Stimulated activated naive CD8-positive, alpha-beta T cell treated with anti-CD3 and anti-CD28 coated beads, Interleukin-15, Interleukin-2, amounts not matched to agents 100 ng/mL and 50 ng/mL, for 24 hours (primary cell): ENCODE results near the gene TMEFF2.

Experiments used
- H3K27ac Mint-ChIP-seq: one replicate; pipeline ENCODE4 v1.8.0; 2021; ENCODE audit warnings: mild to moderate bottlenecking, mixed read lengths
- H3K27me3 Mint-ChIP-seq: one replicate; pipeline ENCODE4 v1.8.0; 2021; ENCODE audit warnings: mixed read lengths
- H3K36me3 Mint-ChIP-seq: one replicate; pipeline ENCODE4 v1.8.0; 2021; ENCODE audit warnings: low read depth, mixed read lengths
- H3K4me1 Mint-ChIP-seq: one replicate; pipeline ENCODE4 v1.8.0; 2021; ENCODE audit warnings: low read depth, mixed read lengths
- H3K4me3 Mint-ChIP-seq: one replicate; pipeline ENCODE4 v1.8.0; 2021; ENCODE audit warnings: mild to moderate bottlenecking, mixed read lengths
- H3K9me3 Mint-ChIP-seq: one replicate; pipeline ENCODE4 v1.8.0; 2021; ENCODE audit warnings: mixed read lengths

The TMEFF2 gene

DNA sequence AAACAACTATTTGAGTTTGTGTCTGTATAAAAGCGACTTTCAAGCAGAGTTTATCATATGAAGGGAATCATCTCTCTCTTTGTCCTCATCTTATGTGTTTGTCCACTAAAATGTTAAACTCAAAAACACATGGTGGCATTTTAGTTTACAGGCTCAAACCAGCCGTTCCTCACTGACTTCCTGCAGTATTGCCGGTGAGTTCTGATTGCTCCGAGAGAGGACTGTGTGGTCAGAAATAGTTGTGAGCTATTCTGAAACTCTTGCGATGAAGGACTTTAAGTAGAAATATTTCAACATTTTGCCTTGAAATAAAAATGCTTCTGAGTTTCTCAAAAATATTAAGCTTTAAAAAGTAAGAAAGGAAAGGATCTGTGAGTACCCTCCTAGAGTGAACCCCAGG lies 184.7 kb downstream of the TMEFF2 start:
- no peaks in the 10 kb centered on the region for H3K9me3 Mint-ChIP-seq
- H3K4me1 Mint-ChIP-seq = no peaks in the 10 kb centered on the region
- H3K4me3 Mint-ChIP-seq = no peak overlapping the region
- peaks cover 4% of the 10 kb centered on the region for H3K27me3 Mint-ChIP-seq
- H3K36me3 Mint-ChIP-seq = no peaks in the 10 kb centered on the region
- H3K27ac Mint-ChIP-seq = no peak overlapping the region

DNA sequence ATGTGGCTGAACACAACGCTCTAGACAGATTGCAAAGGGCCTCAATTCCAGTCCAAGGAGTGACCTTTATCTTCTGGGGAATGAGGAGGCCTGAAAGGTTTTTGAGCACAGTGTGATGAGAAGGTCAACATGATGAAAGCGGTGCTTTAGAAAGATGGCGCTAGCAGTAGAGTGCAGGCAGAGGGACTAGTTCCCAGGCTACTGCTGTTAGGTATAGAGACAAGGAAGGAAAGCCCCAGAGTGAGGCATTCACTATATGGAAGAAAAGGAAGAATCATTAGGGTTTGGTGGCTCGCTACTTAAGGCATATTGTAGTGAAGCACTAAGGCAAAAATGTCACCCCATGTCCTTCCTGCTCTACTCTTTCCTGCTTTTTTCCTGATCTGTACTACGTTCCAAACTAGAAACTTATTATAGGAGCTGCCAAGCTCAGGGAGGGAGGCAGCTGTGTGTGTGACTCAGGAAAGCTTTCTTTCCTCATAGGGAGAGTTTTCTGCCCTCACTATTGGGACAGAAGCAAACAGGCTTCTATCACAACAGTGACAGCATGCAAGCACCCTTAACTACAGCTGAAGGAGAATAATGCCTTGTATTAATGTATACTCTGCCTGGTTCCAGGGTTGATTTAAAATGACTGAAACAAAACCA lies 187.0 kb downstream of the TMEFF2 start:
- Mint-ChIP-seq H3K4me3 (no peak overlapping the region), H3K27ac (no peak overlapping the region), H3K36me3 (no peaks in the 10 kb centered on the region), H3K27me3 (peaks cover 11% of the 10 kb centered on the region), H3K4me1 (no peaks in the 10 kb centered on the region), H3K9me3 (no peaks in the 10 kb centered on the region)

DNA sequence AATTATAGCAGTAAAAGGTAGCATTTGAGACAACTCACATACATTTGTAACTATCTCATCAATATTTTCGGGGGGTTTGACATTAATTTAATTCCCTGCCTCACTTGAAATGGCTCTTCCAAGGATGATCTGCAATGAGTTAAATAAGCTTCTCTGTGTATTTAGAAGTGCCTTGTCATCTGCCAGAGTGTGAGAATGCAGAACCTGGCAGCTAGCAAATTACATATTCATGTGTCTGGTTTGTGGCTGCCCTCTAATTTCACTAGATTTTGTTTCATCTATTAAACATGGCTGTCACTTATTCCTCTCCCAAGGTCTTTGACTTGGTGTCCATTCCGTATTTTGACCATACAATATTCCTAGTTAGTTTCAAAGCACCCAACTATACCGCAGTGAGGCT lies 189.5 kb downstream of the TMEFF2 start:
- peaks cover 11% of the 10 kb centered on the region for H3K27me3 Mint-ChIP-seq
- no peaks in the 10 kb centered on the region for H3K9me3 Mint-ChIP-seq
- no peak overlapping the region for H3K4me3 Mint-ChIP-seq
- no peaks in the 10 kb centered on the region for H3K4me1 Mint-ChIP-seq
- H3K27ac Mint-ChIP-seq = no peak overlapping the region
- H3K36me3 Mint-ChIP-seq = no peaks in the 10 kb centered on the region

DNA sequence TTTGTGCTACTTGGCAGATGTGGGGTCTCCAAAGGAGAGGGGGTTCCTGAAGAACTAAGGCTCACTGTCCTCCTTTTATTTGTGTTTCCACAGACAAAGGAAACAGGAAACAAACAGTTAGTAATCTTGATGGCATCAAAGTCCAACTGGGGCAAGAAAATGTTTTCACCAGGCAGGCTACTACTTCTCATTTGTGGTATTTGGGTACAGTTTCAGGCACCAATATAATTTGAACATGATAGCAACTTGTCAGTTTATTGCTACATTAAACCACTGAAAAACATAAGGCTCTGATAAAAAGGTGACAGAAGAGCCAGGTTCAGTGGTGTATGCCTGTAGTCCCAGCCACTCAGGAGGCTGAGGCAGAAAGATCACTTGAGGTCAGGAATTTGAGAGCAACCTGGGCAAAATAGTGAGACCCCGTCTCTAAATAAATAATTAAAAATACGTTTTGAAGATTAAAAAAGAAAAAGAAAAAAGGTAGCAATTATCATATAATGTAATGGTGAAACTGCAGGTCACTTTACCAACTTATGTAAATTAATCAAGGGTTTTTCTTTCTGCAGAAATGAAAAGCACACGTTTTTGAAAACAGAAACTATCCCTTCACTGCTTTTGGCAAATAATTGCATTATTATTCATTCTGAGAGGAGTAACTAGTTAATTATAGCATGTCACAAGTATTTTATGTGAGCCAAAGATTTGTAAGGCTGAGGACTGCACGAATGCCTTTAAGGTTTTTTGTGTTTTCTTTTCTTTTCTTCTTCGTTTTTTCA lies 190.4 kb downstream of the TMEFF2 start:
- Mint-ChIP-seq H3K4me3 (no peak overlapping the region), H3K9me3 (no peaks in the 10 kb centered on the region), H3K27me3 (peaks cover 13% of the 10 kb centered on the region), H3K36me3 (no peaks in the 10 kb centered on the region), H3K4me1 (no peaks in the 10 kb centered on the region), H3K27ac (no peak overlapping the region)

DNA sequence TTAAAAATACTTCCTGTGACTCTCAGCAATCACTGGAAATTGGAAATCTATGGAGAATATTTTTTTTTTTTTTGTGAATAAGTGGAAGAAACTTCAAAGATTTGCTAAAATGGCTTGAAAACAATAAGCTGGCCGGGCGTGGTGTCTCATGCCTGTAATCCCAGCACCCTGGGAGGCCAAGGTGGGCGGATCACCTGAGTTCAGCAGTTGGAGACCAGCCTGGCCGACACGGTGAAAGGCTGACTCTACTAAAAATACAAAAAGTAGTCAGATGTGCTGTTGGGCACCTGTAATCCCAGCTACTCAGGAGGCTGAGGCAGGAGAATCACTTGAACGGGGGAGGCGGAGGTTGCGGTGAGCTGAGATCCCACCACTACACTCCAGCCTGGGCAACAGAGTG lies 192.3 kb downstream of the TMEFF2 start:
- H3K27me3 Mint-ChIP-seq = peaks cover 14% of the 10 kb centered on the region
- no peaks in the 10 kb centered on the region for H3K9me3 Mint-ChIP-seq
- H3K27ac Mint-ChIP-seq = no peak overlapping the region

DNA sequence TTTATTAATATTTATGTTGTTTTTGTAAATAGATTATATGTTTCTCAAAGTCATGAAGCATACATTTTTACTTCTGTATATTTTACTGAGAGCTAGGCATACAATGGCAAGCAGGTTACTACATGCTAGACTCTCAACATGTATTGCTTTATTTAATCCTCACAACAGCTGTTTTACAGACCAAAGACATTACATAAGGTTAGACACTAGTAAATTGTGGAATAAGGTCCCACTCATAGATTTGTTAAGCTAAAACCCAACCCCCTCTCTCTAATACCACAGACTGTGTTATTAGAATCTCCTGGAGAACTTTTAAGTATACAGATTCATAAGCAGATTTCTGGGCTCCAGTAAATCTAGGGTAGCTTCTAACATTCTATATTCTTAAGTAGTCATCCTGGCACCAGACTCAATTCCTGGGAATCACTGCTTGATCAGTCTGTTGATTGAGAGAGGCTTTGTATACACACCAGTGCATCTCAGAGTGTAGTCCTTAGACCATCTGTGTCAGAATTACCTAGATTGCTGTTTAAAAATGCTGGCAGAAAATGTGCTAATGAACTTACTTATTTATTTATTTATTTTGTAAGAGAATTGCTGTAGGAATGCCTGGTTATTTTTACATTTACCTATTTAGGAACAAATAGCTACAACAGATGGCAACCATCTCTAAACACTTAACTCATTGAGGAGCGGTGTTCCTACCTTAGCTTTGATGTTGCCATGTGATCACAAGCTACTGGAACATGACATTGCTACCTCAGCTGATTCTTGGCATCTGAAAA lies 194.3 kb downstream of the TMEFF2 start:
- Mint-ChIP-seq H3K36me3 (no peaks in the 10 kb centered on the region), H3K4me1 (no peaks in the 10 kb centered on the region), H3K9me3 (no peaks in the 10 kb centered on the region), H3K4me3 (no peak overlapping the region), H3K27ac (no peak overlapping the region), H3K27me3 (peaks cover 14% of the 10 kb centered on the region)

More for the DNA sequence above, 192.3 kb downstream of the TMEFF2 start:
- Mint-ChIP-seq H3K4me3 (no peak overlapping the region), H3K4me1 (no peaks in the 10 kb centered on the region), H3K36me3 (no peaks in the 10 kb centered on the region)

DNA sequence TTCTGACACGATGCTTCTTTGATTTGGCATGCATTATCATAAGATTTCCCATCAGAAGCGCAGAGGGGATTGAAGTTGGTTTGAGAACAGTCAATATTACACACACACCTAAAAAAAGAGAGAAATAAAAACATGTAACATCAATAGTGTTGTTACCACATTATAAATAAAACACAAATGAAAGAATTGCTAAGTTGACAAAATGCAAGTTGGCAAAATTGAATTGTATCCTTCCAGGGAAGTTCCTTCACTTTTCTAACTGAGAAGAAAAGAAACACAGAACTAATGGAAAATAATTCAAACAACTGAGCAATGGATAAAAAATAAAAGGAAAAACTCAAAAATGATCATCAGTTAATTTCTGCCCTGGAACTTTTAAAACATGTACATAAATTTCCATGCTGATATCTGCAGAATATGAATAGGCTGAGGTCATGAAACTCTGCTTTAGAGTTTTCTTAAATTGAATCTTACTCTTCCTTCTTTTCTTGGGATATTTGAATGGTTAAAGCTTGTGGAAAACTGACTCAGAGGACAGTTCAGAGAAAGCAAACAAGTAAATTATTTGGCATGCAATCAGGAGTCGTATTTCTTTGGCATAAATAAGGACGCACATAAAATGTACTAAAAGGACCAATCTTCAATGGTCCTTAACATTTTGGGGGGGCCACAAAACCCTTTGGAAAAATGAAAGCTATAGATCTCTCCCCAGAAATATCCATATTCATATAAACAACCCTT lies 195.5 kb downstream of the TMEFF2 start:
- no peaks in the 10 kb centered on the region for H3K4me1 Mint-ChIP-seq
- no peak overlapping the region for H3K27ac Mint-ChIP-seq
- no peaks in the 10 kb centered on the region for H3K36me3 Mint-ChIP-seq

DNA sequence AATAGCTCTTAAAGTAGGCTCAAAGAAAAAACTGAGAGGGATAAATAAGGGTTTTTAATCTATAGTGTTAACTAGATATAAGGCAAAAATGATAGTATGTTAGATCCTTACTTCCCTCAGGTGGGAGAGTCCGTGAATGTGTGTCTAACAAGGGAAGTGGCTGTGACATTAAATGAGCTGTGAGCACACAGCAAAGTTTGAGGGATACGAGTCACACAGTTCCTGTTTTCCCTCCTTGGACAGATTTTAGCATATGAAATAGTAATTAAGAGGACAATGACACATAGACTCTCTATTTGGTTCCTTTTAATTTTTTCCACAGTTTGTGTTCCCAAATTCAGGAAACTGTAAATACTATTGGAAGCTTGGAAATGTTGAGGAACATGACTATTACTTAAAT lies 199.4 kb downstream of the TMEFF2 start:
- Mint-ChIP-seq H3K4me1 (no peaks in the 10 kb centered on the region), H3K27me3 (peaks cover 11% of the 10 kb centered on the region), H3K36me3 (no peaks in the 10 kb centered on the region), H3K4me3 (no peak overlapping the region), H3K9me3 (no peaks in the 10 kb centered on the region), H3K27ac (no peak overlapping the region)

More for the DNA sequence above, 195.5 kb downstream of the TMEFF2 start:
- Mint-ChIP-seq H3K27me3 (peaks cover 10% of the 10 kb centered on the region), H3K9me3 (no peaks in the 10 kb centered on the region), H3K4me3 (no peak overlapping the region)

DNA sequence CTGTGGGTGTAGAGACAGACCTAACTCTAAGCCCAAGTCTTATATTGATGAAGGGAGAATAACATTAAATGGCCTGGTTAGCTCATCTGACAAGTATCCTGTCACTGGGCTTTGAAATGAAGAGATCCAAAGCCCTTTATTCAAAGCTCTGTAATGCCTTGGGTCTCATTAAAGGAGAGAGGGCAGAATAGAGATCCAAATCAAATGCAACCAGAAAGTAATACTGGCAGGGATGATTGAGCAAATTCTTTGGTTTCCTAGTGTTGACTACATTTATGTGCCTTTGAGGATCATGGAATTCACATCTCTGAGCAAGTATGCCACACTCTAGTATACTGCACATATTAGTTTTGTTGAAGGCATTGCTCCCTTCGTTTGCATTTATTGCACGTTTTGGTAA lies 200.0 kb downstream of the TMEFF2 start:
- H3K9me3 Mint-ChIP-seq = no peaks in the 10 kb centered on the region
- H3K27me3 Mint-ChIP-seq = peaks cover 11% of the 10 kb centered on the region

DNA sequence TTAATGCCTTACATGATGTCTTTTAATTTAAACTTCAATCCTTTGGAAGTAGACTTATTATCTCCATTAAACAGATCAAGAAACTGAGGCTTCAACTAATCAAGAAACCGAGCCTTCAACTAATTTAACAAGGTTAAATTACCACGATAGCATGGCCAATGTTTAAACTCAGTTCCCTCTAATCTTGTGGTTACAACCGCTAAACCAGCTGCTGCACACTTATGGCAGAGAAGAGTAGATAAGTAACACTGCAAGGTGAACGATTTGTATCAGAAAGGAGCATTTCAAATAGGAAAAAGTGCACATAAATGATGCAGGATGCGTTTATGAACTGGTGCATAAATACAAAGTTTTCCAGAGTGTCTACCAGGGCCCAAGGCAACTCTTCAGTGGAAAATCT lies 203.3 kb downstream of the TMEFF2 start:
- no peak overlapping the region for H3K27ac Mint-ChIP-seq
- H3K27me3 Mint-ChIP-seq = peaks cover 3% of the 10 kb centered on the region
- H3K4me1 Mint-ChIP-seq = no peaks in the 10 kb centered on the region
- H3K36me3 Mint-ChIP-seq = no peaks in the 10 kb centered on the region
- H3K4me3 Mint-ChIP-seq = no peak overlapping the region
- H3K9me3 Mint-ChIP-seq = no peaks in the 10 kb centered on the region

More for the DNA sequence above, 200.0 kb downstream of the TMEFF2 start:
- H3K4me3 Mint-ChIP-seq = no peak overlapping the region
- H3K4me1 Mint-ChIP-seq = no peaks in the 10 kb centered on the region
- H3K27ac Mint-ChIP-seq = no peak overlapping the region
- no peaks in the 10 kb centered on the region for H3K36me3 Mint-ChIP-seq

DNA sequence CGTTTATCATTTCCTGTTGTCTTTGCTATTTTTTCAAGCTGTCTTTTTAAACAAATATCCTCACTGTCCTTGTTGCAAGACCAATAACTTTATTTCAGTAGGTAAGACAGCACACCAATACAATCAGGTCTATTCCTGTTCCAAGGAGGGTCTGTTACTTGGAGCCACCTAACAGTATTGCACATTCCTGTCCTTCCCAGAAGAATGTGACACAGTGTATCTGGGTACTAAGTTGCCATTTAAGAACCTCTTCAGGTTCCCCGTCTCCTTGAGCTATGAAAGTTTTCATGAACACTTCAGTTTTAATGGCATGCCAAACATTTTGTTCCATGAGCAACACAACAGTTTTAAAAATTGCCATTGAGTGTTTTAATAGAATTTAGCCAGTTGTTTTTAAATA lies 209.0 kb downstream of the TMEFF2 start:
- H3K27me3 Mint-ChIP-seq = no peaks in the 10 kb centered on the region
- no peaks in the 10 kb centered on the region for H3K4me1 Mint-ChIP-seq
- no peak overlapping the region for H3K4me3 Mint-ChIP-seq
- no peak overlapping the region for H3K27ac Mint-ChIP-seq
- H3K36me3 Mint-ChIP-seq = no peaks in the 10 kb centered on the region
- H3K9me3 Mint-ChIP-seq = no peaks in the 10 kb centered on the region

DNA sequence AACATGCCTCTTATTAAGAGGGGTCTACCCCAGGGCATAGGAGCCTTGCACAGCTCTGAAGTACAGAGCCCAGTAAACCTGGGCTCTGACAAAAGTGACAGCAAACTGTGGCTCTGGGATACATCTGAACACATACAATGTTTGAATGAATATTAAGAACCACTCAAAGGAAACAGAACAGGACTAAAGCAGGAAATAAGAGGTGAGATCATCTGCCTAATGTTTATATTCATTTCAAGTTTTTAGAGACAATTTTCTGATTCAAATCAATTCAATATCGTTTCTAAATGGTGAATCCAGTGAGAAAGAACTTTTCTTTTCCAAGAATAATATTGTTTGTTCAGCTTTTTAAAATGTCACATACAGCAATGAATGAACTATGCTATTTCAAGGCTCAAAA lies 211.1 kb downstream of the TMEFF2 start:
- Mint-ChIP-seq H3K36me3 (no peaks in the 10 kb centered on the region), H3K9me3 (no peaks in the 10 kb centered on the region), H3K27me3 (no peaks in the 10 kb centered on the region), H3K27ac (no peak overlapping the region), H3K4me3 (no peak overlapping the region), H3K4me1 (no peaks in the 10 kb centered on the region)

DNA sequence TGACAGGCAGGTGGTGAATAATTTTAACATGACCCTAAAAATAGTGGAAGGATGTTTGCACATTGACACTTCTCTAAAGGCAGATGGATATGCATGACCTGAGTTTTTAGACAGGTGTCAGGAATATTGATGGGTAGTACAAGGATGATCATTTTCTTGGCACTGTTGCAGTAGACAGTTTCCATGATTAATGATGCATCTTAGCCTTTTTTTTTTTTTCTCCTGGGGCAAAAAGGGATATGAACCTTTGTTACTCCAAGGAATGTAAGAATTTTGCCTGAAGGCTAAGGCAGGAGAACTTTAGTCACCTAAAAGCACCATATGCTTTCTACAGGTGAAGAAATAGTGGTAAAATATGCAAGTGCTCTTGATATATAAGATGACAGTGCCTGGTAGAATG lies 211.5 kb downstream of the TMEFF2 start:
- H3K4me1 Mint-ChIP-seq = no peaks in the 10 kb centered on the region
- H3K27me3 Mint-ChIP-seq = no peaks in the 10 kb centered on the region
- no peaks in the 10 kb centered on the region for H3K9me3 Mint-ChIP-seq
- H3K27ac Mint-ChIP-seq = no peak overlapping the region
- no peaks in the 10 kb centered on the region for H3K36me3 Mint-ChIP-seq
- H3K4me3 Mint-ChIP-seq = no peak overlapping the region

DNA sequence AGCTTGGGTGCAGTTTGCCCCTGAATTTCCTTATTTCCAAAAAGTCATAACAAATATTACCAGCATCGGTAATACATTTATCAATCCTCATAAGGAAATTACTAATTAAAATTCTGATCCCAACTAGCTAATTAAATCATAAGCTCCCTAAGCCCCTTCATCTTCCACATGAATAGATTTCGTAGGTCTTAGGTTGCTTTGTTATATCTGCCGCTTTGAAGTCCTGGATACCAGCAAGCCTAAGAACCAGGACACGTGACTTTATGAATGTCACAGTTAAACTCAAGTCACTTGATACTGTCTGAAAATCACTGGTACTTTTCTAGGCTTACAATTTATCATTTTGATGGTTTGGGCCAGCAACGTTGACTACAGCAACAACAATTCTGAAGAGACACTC lies 213.0 kb downstream of the TMEFF2 start:
- Mint-ChIP-seq H3K36me3 (no peaks in the 10 kb centered on the region), H3K9me3 (no peaks in the 10 kb centered on the region), H3K4me1 (no peaks in the 10 kb centered on the region), H3K27me3 (no peaks in the 10 kb centered on the region), H3K27ac (no peak overlapping the region), H3K4me3 (no peak overlapping the region)

DNA sequence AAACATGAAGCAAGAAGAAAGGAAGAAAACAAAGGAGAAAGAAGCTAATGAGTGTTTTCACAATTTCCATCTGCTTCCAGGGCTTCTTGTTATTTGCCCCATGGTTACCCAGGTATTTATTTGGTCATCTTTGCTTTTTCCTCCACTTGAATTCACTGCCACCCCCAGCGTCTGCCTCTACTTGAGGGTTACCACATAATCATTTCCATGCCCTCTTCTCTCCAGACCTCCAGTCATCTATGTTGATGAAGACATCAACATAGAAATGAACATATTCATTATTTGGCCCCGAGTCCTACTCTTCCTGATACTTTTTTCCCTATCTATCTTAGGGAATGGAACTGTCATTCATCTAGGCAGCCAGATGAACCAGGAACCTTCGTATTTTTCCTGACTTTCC lies 214.2 kb downstream of the TMEFF2 start:
- Mint-ChIP-seq H3K27ac (no peak overlapping the region), H3K4me1 (no peaks in the 10 kb centered on the region), H3K4me3 (no peak overlapping the region), H3K27me3 (no peaks in the 10 kb centered on the region), H3K9me3 (no peaks in the 10 kb centered on the region), H3K36me3 (no peaks in the 10 kb centered on the region)
